Cardiac atrium fibroblast (primary cell): ENCODE results near the gene PLCH1. TPM values are rescaled to one million over a fixed set of nuclear protein-coding genes. Genes with fewer than 3 reads are reported as not detected.

ENCODE experiments used
- total RNA-seq: library from RNA; depleted of rRNA; stranded (reverse); fragments of >200 nt; gene quantifications from 2 replicates; pipeline ENCODE4 v1.2.3, GENCODE V29; 2015

Gene PLCH1
- total RNA-seq = not detected in 2 replicates

GRCh38 chr3:155744626-155745324 lies at the start of gene PLCH1:
PLCH1 (minus strand) TSS chr3:155745071; CDS start chr3:155704224, 40,847 bp downstream.

Other genes starting within 250 kb of the PLCH1 start
- 1.3 and 1.8 TPM in 2 replicates for gene C3orf33, start 61.2 kb upstream of the PLCH1 start, total RNA-seq
- 36.1 and 37.4 TPM in 2 replicates for gene SLC33A1, start 109.4 kb upstream of the PLCH1 start, total RNA-seq
- 36.1 and 50.7 TPM in 2 replicates for gene GMPS, start 125.6 kb upstream of the PLCH1 start, total RNA-seq